Neutrophil (primary cell): ENCODE results near the gene KRTAP12-1.
"Not testable (repeated sequence)": the region's sequence is repeated elsewhere in the genome, so short reads cannot be mapped to it uniquely, and the experiment has no call there.

ENCODE experiments used
- H3K27ac ChIP-seq: fragments of 200-600 bp; sonication (generic); 2 replicates; pipeline ENCODE4 v1.5.1; 2016; ENCODE audit warnings: mild to moderate bottlenecking, moderate library complexity
- H3K27me3 ChIP-seq: fragments of 200-600 bp; sonication (generic); 2 replicates; pipeline ENCODE4 v1.6.0; 2016; ENCODE audit warnings: mild to moderate bottlenecking
- H3K36me3 ChIP-seq: fragments of 200-600 bp; sonication (generic); 2 replicates; pipeline ENCODE4 v1.5.1; 2017
- H3K4me1 ChIP-seq, 2 experiments: fragments of 200-600 bp in 1 of 2; sonication (generic) in 1 of 2; 1 replicate in 1 of 2; 2 replicates in 1 of 2; pipeline versions ENCODE4 v1.5.1 to v1.6.1; 2013 to 2016; ENCODE audit warnings: low read depth in 1 of 2, low read length in 1 of 2, mild to moderate bottlenecking in 1 of 2, moderate library complexity in 1 of 2; ENCODE audit not compliant: control insufficient read depth in 1 of 2, insufficient read depth in 1 of 2
- H3K4me3 ChIP-seq, 2 experiments: fragments of 200-600 bp in 1 of 2; sonication (generic) in 1 of 2; 1 replicate in 1 of 2; 2 replicates in 1 of 2; pipeline ENCODE4 v1.5.1; 2013 to 2016; ENCODE audit warnings: low read depth in 1 of 2, low read length in 1 of 2, mild to moderate bottlenecking in 1 of 2, moderate library complexity in 1 of 2
- H3K9me3 ChIP-seq: fragments of 200-600 bp; sonication (generic); 2 replicates; pipeline ENCODE4 v1.5.1; 2016
- CTCF ChIP-seq: fragments of 200-600 bp; sonication (generic); IDR thresholded peaks from 2 replicates; pipeline ENCODE4 v1.5.1; 2016; ENCODE audit warnings: antibody characterized with exemption

KRTAP12-1 gene

GRCh38 chr21:44643741-44644310 lies 38.1 kb downstream of the KRTAP12-1 start:
- Histone ChIP-seq H3K4me1 (no peaks in the 10 kb centered on the region), H3K27ac (no peak overlapping the region), H3K36me3 (no peaks in the 10 kb centered on the region), H3K9me3 (peaks cover 3% of the 10 kb centered on the region), H3K27me3 (peaks cover 17% of the 10 kb centered on the region), H3K4me3 (no peak overlapping the region)
- TF ChIP-seq CTCF, result no peak

- Histone ChIP-seq H3K36me3 (no peaks in the 10 kb centered on the region), H3K27me3 (no peaks in the 10 kb centered on the region), H3K4me1 (no peaks in the 10 kb centered on the region), H3K9me3 (peaks cover 3% of the 10 kb centered on the region), H3K4me3 (no peak overlapping the region), H3K27ac (no peak overlapping the region)
- no peak for TF ChIP-seq CTCF
Measured at GRCh38 chr21:44640761-44641160, 41.2 kb downstream of the KRTAP12-1 start.

- no peaks in the 10 kb centered on the region for H3K36me3 ChIP-seq
- no peak for TF ChIP-seq CTCF
- no peak overlapping the region for H3K4me3 ChIP-seq
- no peaks in the 10 kb centered on the region for H3K4me1 ChIP-seq
- H3K27me3 ChIP-seq, result peaks cover 2% of the 10 kb centered on the region
- no peak overlapping the region for H3K27ac ChIP-seq
- H3K9me3 ChIP-seq, result peaks cover 2% of the 10 kb centered on the region
Measured at GRCh38 chr21:44639331-44639655, 42.7 kb downstream of the KRTAP12-1 start.

- not testable (repeated sequence) for H3K9me3 ChIP-seq, H3K27ac ChIP-seq, H3K36me3 ChIP-seq, H3K4me1 ChIP-seq, H3K4me3 ChIP-seq, H3K27me3 ChIP-seq
Measured at GRCh38 chr21:44638506-44639330, 43.2 kb downstream of the KRTAP12-1 start.

GRCh38 chr21:44637851-44638348 lies 44.1 kb downstream of the KRTAP12-1 start:
- not testable (repeated sequence) for H3K4me1 ChIP-seq, H3K4me3 ChIP-seq, H3K27me3 ChIP-seq, H3K9me3 ChIP-seq, H3K27ac ChIP-seq, H3K36me3 ChIP-seq

- H3K4me3 ChIP-seq, result no peak within 1 kb of the TSS
- TF ChIP-seq CTCF, result no peak
Measured at GRCh38 chr21:44637018-44637850, 44.7 kb downstream of the KRTAP12-1 start, which contains the start of gene KRTAP10-10. TSS of gene KRTAP10-10 (plus strand) at chr21:44637356. CDS start at chr21:44637418, 62 bp downstream.

More at GRCh38 chr21:44637018-44637850, 44.7 kb downstream of the KRTAP12-1 start, which contains the start of gene KRTAP10-10:
- Histone ChIP-seq H3K27me3 (peaks cover 7% of the 10 kb centered on the region), H3K36me3 (no peaks in the 10 kb centered on the region), H3K4me1 (no peaks in the 10 kb centered on the region), H3K27ac (no peak within 1 kb of the TSS), H3K9me3 (no peaks in the 10 kb centered on the region)
